Retinal pigment epithelial cell (primary cell): ENCODE measurements around the gene HOXB9.

Experiments used
- DNase-seq: peaks from one replicate; pipeline ENCODE4 v3.0.0-alpha.2; 2010; ENCODE audit warnings: low read depth
- H3K4me3 ChIP-seq: 2 replicates; pipeline ENCODE4 v1.5.1; 2011; ENCODE audit warnings: mild to moderate bottlenecking, low read length, control low read depth, moderate library complexity
- CTCF ChIP-seq: conservative IDR thresholded peaks from 2 replicates; pipeline ENCODE4 v1.5.1; 2011; ENCODE audit warnings: low read depth, low read length, control low read depth, inconsistent platforms

Gene HOXB9

DNA sequence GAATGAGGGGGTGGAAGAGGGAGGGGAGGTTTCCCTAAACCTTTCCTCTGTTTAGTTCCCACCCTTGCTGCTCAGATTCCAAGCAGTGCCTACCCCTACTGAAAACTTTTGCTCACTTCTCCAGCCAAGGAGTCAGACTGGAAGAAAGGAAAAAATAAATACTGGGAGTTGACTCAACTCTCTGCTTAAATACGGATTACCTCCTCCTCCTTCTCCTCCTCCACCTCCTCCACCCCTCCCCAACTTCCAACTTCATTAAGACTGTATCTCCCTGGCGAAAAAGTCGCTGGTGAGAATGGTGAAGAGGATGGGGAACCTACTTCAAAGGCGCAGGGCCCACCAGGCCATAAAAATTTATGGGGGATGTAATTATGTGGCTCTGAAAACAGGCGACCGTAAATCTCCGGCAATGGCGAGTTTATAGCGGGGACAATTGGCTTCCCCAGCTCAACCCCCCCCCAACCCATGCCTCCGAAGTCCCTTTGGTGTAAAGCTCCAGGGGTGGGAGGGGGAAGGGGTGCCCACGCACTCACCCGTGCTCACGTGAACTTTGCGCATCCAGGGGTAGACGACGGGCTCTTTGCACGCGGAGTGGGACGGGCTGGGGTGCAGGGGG is 48.7 kb downstream of the HOXB9 start:
- no peak for TF ChIP-seq CTCF
- DNase-seq: no peak
- H3K4me3 ChIP-seq: no peak overlapping the region

- no peak overlapping the region for H3K4me3 ChIP-seq
- DNase-seq: no peak
- TF ChIP-seq CTCF: no peak
Measured at GRCh38 chr17:48576479-48577309, 49.5 kb downstream of the HOXB9 start.

DNA sequence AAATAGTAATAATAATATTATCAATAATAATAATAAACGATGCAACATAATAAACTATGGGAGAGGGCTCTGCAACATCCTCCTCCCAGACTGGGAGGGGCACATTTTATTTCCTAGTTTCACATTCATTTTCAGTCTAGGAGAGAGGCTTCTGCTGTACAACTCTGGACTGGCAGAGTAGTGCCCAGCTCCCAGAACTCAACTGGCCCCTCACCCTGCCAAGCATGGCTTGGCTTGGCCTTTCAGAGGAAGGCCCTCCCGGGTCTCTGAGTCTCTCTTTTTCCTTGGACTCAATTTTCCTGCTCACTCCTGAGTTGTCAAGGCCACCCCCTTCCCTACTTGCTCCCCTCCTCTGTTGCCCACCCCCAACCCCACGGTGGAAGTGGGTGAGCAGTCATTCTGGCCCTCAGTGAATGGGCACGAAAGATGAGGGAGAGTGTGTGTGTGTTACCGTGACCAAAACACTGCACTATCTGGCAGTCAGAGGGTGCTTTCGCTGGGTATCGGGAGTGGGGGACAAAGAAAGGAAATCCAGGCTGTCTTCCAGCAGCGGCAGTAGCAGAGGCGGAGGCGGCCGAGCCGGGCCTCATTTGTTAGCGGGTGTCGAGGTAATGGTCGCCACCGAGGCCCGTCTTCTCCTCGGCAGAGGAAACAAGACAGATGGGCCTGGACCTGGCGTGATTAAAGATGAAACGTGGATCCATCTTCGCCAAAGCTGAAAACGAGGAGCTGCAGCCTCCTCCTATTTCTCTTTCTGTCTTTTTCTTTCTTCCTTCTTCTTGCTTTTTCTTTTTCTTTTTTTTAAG is 50.3 kb downstream of the HOXB9 start:
- no peak overlapping the region for H3K4me3 ChIP-seq
- DNase-seq: no peak
- no peak for TF ChIP-seq CTCF

DNA sequence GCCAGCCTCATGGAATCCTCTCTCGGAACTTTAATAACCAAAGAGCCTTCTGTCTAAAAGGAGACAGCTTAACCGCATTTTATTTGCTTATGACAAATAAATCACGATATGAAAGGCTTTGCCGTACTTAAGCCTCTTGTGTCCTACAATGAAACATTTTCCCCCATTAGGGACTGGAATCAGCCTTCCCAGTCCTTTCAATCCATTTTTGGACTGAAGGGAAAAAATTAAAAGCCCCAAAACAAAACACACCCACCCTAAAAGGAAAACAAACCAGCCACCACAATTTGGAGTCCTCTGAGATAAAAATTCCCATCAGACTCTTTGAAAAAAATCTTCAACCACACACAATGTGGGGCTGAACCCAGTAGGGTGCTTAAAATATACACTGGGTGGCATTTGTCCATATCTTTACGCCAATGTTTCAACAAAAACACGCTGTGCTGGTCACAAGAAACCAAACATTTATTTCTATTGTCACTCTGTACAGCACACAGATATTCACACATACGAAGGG is 51.0 kb downstream of the HOXB9 start:
- no peak for DNase-seq
- no peak overlapping the region for H3K4me3 ChIP-seq
- TF ChIP-seq CTCF: no peak

DNA sequence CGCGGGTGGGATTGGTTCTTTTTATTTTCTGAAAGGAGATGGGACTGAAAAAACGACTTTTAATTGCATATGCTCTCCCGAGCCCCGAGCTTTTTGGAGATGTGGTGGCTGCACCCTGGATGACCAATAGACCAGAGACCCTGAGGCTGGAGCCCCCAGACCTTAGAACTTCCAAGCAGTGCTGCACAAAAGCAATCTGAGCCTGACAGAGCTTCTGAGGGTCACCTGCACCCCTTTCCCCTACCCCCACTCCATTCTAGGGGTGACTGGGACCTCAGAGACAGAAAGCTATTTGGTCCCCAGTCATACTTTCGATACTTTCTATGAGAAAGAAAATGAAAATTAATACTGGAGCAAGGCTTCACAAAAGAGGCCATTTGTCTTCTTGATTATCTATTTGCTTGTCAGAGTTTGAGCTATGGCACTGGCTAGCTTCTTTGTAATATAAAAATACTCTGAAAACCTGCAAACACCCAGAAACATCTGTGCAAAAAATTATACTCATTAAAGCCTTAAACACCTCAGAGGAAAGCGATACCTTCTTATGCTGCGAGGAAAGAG is 51.6 kb downstream of the HOXB9 start:
- DNase-seq: no peak
- no peak for TF ChIP-seq CTCF
- no peak overlapping the region for H3K4me3 ChIP-seq

DNA sequence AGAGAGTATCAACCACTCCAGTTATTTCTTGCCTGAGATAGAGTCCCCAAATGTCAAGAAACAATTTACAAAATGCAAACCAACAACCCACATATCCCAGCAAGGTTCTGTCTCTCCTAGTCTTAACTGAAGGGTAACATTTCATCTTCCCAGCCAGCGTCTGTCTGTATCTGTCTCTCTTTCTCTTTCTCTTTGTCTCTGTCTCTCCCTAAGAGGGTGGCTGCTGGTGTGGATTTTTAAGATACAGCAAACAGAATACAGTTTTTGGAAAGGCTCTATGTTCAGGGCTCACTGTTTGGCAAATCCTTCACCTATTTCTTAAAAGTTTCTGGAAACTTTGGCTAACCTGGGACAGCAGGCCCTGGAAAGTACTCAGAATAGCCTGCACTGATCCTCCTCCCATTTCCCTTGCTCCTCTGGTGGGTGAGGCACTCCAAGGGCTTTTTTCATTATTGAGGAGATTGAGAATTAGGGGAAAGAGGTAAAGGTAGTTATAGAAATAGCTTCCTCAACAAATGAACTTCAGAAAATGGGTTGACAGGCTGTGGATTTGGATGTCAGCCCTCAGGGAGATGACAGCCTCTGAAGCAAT is 54.2 kb downstream of the HOXB9 start:
- no peak overlapping the region for H3K4me3 ChIP-seq

More for the DNA sequence above, 54.2 kb downstream of the HOXB9 start:
- no peak for DNase-seq
- TF ChIP-seq CTCF: no peak
